Activated T-helper 1 cell treated with anti-CD3 and anti-CD28 coated beads, Interleukin-12 subunit alpha, Interleukin-12 subunit beta, Interleukin-2, Interleukin-4 antibody, amounts not matched to agents 30 ng/mL and 10 ng/mL and 1 ng/mL, durations not matched to agents 14 hours and 24 hours and 36 hours (primary cell): ENCODE measurements around the gene MCCD1. TPM values are rescaled to one million over a fixed set of nuclear protein-coding genes. Genes with fewer than 3 reads are reported as not detected.

ENCODE experiments used
- DNase-seq: peaks from one replicate; pipeline ENCODE4 v3.0.0; 2021; ENCODE audit warnings: low spot score
- H3K27ac Mint-ChIP-seq: one replicate; pipeline ENCODE4 v1.8.0; 2021; ENCODE audit warnings: mild to moderate bottlenecking, mixed read lengths
- H3K27me3 Mint-ChIP-seq: one replicate; pipeline ENCODE4 v1.8.0; 2022; ENCODE audit warnings: mild to moderate bottlenecking, moderate library complexity, mixed read lengths; ENCODE audit not compliant: insufficient read depth
- H3K36me3 Mint-ChIP-seq: one replicate; pipeline ENCODE4 v1.8.0; 2021; ENCODE audit warnings: low read depth, mixed read lengths
- H3K4me1 Mint-ChIP-seq: one replicate; pipeline ENCODE4 v1.8.0; 2021; ENCODE audit warnings: low read depth, mixed read lengths
- H3K4me3 Mint-ChIP-seq: one replicate; pipeline ENCODE4 v1.8.0; 2021; ENCODE audit warnings: mild to moderate bottlenecking, moderate library complexity, mixed read lengths
- H3K9me3 Mint-ChIP-seq: one replicate; pipeline ENCODE4 v1.8.0; 2021; ENCODE audit warnings: mixed read lengths
- intact Hi-C: fragments of 100-400 bp; cut with micrococcal nuclease; formaldehyde crosslinking; loops from one replicate; pipeline ENCODE4 v1.15.1; 2024
- total RNA-seq: library from RNA; stranded (reverse); gene quantifications from 2 replicates; pipeline ENCODE4 v1.2.3, GENCODE V29; 2022

MCCD1 gene
- total RNA-seq, 1 donor from 2014 or later = not detected

- Mint-ChIP-seq H3K9me3 (no peaks in the 10 kb centered on the region), H3K27me3 (no peaks in the 10 kb centered on the region), H3K4me1 (peaks cover 61% of the 10 kb centered on the region), H3K36me3 (peaks cover 37% of the 10 kb centered on the region), H3K27ac (no peak overlapping the region), H3K4me3 (peak overlapping the region; percentile 7)
- no peak for DNase-seq
- intact Hi-C loops = no loop called here
These were observed 27.5 kb downstream of the MCCD1 start for GRCh38 chr6:31556307-31556706.

- Mint-ChIP-seq H3K27me3 (peaks cover 2% of the 10 kb centered on the region), H3K4me3 (peak overlapping the region; percentile 57), H3K36me3 (peaks cover 41% of the 10 kb centered on the region), H3K27ac (peak overlapping the region; percentile 42), H3K9me3 (no peaks in the 10 kb centered on the region), H3K4me1 (peaks cover 61% of the 10 kb centered on the region)
- intact Hi-C loops = loop anchor here (1.0 kb wide), 1 partner anchor 10 kb away; the partner anchor contains the start of gene NFKBIL1
- DNase-seq = no peak
These were observed 28.9 kb downstream of the MCCD1 start for GRCh38 chr6:31557443-31558317.

GRCh38 chr6:31558318-31558625 is 29.5 kb downstream of the MCCD1 start:
- Mint-ChIP-seq H3K36me3 (peaks cover 42% of the 10 kb centered on the region), H3K27ac (peak overlapping the region; percentile 95)

GRCh38 chr6:31558631-31559500 is 30.1 kb downstream of the MCCD1 start:
- H3K9me3 Mint-ChIP-seq = no peaks in the 10 kb centered on the region
- H3K4me3 Mint-ChIP-seq = peak overlapping the region; percentile 69
- H3K27ac Mint-ChIP-seq = peak overlapping the region; percentile 95
- peaks cover 70% of the 10 kb centered on the region for H3K4me1 Mint-ChIP-seq
- peak; percentile 62 for DNase-seq
- intact Hi-C loops = loop anchor here (1.0 kb wide), 2 partner anchors 12 to 16 kb away; partner anchors contain the start of genes NFKBIL1 and TNF
- H3K36me3 Mint-ChIP-seq = peaks cover 43% of the 10 kb centered on the region
- peaks cover 2% of the 10 kb centered on the region for H3K27me3 Mint-ChIP-seq

More at GRCh38 chr6:31558318-31558625, 29.5 kb downstream of the MCCD1 start:
- H3K9me3 Mint-ChIP-seq = no peaks in the 10 kb centered on the region
- H3K27me3 Mint-ChIP-seq = peaks cover 2% of the 10 kb centered on the region
- peaks cover 66% of the 10 kb centered on the region for H3K4me1 Mint-ChIP-seq
- DNase-seq = no peak
- H3K4me3 Mint-ChIP-seq = peak overlapping the region; percentile 69
- intact Hi-C loops = loop anchor here (1.0 kb wide), 1 partner anchor 11 kb away; the partner anchor contains the start of gene NFKBIL1

- intact Hi-C loops = loop anchor here (1.0 kb wide), 1 partner anchor 16 kb away; the partner anchor contains the start of gene TNF
- Mint-ChIP-seq H3K27ac (peak overlapping the region; percentile 95), H3K9me3 (no peaks in the 10 kb centered on the region), H3K4me1 (peaks cover 70% of the 10 kb centered on the region), H3K27me3 (peaks cover 2% of the 10 kb centered on the region), H3K4me3 (peak overlapping the region; percentile 69), H3K36me3 (peaks cover 44% of the 10 kb centered on the region)
- no peak for DNase-seq
These were observed 30.8 kb downstream of the MCCD1 start for GRCh38 chr6:31559606-31559957.

GRCh38 chr6:31559958-31560696 is 31.4 kb downstream of the MCCD1 start:
- intact Hi-C loops = loop anchor here (1.0 kb wide), 2 partner anchors 8 to 15 kb away; partner anchors contain the start of gene TNF
- H3K27me3 Mint-ChIP-seq = peaks cover 5% of the 10 kb centered on the region
- peak overlapping the region; percentile 69 for H3K4me3 Mint-ChIP-seq
- H3K4me1 Mint-ChIP-seq = peaks cover 72% of the 10 kb centered on the region
- peak; percentile 41 for DNase-seq
- peaks cover 46% of the 10 kb centered on the region for H3K36me3 Mint-ChIP-seq
- no peaks in the 10 kb centered on the region for H3K9me3 Mint-ChIP-seq
- H3K27ac Mint-ChIP-seq = peak overlapping the region; percentile 95

- peaks cover 8% of the 10 kb centered on the region for H3K27me3 Mint-ChIP-seq
- peaks cover 52% of the 10 kb centered on the region for H3K36me3 Mint-ChIP-seq
- H3K4me1 Mint-ChIP-seq = peaks cover 77% of the 10 kb centered on the region
- DNase-seq = no peak
- H3K4me3 Mint-ChIP-seq = peak overlapping the region; percentile 69
- no peaks in the 10 kb centered on the region for H3K9me3 Mint-ChIP-seq
- intact Hi-C loops = loop anchor here (1.0 kb wide), 1 partner anchor 8 kb away; no protein-coding TSS in a partner anchor
- peak overlapping the region; percentile 95 for H3K27ac Mint-ChIP-seq
These were observed 31.9 kb downstream of the MCCD1 start for GRCh38 chr6:31560697-31561058.

- peak overlapping the region; percentile 72 for H3K4me3 Mint-ChIP-seq
- intact Hi-C loops = loop anchor here (1.0 to 2.0 kb wide), 3 partner anchors 7 to 17 kb away; no protein-coding TSS in a partner anchor
- no peaks in the 10 kb centered on the region for H3K9me3 Mint-ChIP-seq
- H3K27me3 Mint-ChIP-seq = peaks cover 11% of the 10 kb centered on the region
- no peak for DNase-seq
- H3K27ac Mint-ChIP-seq = peak overlapping the region; percentile 63
- H3K4me1 Mint-ChIP-seq = peaks cover 80% of the 10 kb centered on the region
- peaks cover 21% of the 10 kb centered on the region for H3K36me3 Mint-ChIP-seq
These were observed 39.0 kb downstream of the MCCD1 start for GRCh38 chr6:31567531-31568370.

GRCh38 chr6:31568537-31568961 is 39.8 kb downstream of the MCCD1 start:
- peak; percentile 79 for DNase-seq
- Mint-ChIP-seq H3K9me3 (no peaks in the 10 kb centered on the region), H3K4me1 (peaks cover 82% of the 10 kb centered on the region), H3K27me3 (peaks cover 11% of the 10 kb centered on the region), H3K27ac (peak overlapping the region; percentile 63), H3K36me3 (peaks cover 26% of the 10 kb centered on the region), H3K4me3 (peak overlapping the region; percentile 72)
- intact Hi-C loops = loop anchor here (1.0 to 2.0 kb wide), 3 partner anchors 8 to 16 kb away; no protein-coding TSS in a partner anchor

- Mint-ChIP-seq H3K36me3 (peaks cover 26% of the 10 kb centered on the region), H3K27me3 (peaks cover 9% of the 10 kb centered on the region), H3K4me1 (peaks cover 87% of the 10 kb centered on the region), H3K9me3 (no peaks in the 10 kb centered on the region), H3K27ac (no peak overlapping the region), H3K4me3 (no peak overlapping the region)
- no peak for DNase-seq
- intact Hi-C loops = loop anchor here (2.0 to 5.0 kb wide), 3 partner anchors 15 to 1282 kb away; partner anchors contain the start of genes CLIC1, PSMB9 and TAP1
These were observed 41.2 kb downstream of the MCCD1 start for GRCh38 chr6:31569861-31570536.
